Heart left ventricle (tissue), 13 donors: ENCODE measurements around the gene DTNA.

Experiments used
- POLR2A ChIP-seq, 2 donors: fragments of 450-650 bp; IDR thresholded peaks; one replicate each; pipeline ENCODE4 v1.6.1; 2017; ENCODE audit warnings: antibody characterized with exemption in 2 of 2, mild to moderate bottlenecking in 2 of 2, moderate library complexity in 2 of 2
- TF ChIP-seq, protein P1 (sequence below), 12 donors: fragments of 200-600 bp; sonication (generic) in 4 of 12; IDR thresholded peaks; one replicate each; pipeline versions ENCODE4 v1.5.0 to v1.8.0; 2018 to 2022; ENCODE audit warnings: antibody characterized with exemption in 12 of 12, mild to moderate bottlenecking in 5 of 12
- donor health status: ischemic (EF 13 %, LVEDD 7.1; RV severe dilation, severe dysfunction).
- donor health status: DM: no; HTN: yes; CAD: no.
- donor health status: DM: no; HTN: no; CAD: no.
- donor health status: ischemic (EF 25% LVEDD 6.9; RV normal size, moderate dysfunction).
- donor health status: ischemic (EF 25% LVEDD 5.7; RV mildly dilated, moderate dysfunction).
- donor health status: ischemic (EF 35%, LVEDD 5.7; RV mildly dilated, moderate dysfunction).
- donor health status: nonischemic (EF 11% LVEDD 7.7; RV severe dilation, severe dysfunction).
- donor health status: DM: yes; HTN: yes; CAD: no.
- donor health status: PGD.
- donor health status: ischemic (EF 29% LVEDD 5.4; RV normal size, mild dysfunction).
- donor health status: nonischemic (EF 23%, LVEDD 6.1; RV moderate dilation, normal function).

DNA sequence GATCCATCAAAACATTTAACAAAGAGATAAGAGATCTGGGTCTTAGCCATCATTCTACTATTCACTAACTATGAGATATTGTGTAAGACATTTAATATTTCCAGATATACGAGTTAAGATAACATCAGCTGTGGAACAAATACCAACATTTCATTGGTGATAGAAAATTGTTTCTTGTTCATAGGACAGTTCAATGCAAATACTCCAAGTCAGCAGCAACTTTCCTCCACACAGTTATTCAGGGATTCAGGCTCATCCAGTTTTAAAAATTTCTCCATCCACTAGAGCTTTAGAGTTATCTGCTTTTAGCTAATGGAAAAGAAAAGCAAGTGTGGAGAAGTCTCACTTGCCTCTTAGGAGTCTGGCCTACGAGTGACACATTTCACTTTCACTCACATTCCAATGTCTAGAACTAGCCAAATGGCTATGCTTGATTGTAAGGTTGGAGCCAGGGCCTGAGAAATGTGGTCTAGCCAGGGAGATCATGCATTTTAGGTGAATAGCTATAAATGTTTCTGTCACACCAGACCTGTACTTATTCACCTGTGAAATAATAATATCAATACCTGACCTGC, 211.8 kb downstream of the DTNA start:
- TF ChIP-seq POLR2A (IDR thresholded peaks at IDR 0.05) = no peak
- TF ChIP-seq, protein P1, sequence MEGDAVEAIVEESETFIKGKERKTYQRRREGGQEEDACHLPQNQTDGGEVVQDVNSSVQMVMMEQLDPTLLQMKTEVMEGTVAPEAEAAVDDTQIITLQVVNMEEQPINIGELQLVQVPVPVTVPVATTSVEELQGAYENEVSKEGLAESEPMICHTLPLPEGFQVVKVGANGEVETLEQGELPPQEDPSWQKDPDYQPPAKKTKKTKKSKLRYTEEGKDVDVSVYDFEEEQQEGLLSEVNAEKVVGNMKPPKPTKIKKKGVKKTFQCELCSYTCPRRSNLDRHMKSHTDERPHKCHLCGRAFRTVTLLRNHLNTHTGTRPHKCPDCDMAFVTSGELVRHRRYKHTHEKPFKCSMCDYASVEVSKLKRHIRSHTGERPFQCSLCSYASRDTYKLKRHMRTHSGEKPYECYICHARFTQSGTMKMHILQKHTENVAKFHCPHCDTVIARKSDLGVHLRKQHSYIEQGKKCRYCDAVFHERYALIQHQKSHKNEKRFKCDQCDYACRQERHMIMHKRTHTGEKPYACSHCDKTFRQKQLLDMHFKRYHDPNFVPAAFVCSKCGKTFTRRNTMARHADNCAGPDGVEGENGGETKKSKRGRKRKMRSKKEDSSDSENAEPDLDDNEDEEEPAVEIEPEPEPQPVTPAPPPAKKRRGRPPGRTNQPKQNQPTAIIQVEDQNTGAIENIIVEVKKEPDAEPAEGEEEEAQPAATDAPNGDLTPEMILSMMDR (IDR thresholded peaks at IDR 0.05) = no peak
